Small intestine (tissue), 7 donors: ENCODE measurements around the gene TBX5. TPM values are rescaled to one million over a fixed set of nuclear protein-coding genes. Genes with fewer than 3 reads are reported as not detected.

ENCODE experiments used
- DNase-seq, 2 donors: peaks; one replicate each; pipeline versions ENCODE4 v3.0.0 to v3.0.0-alpha.2; 2013
- FAIRE-seq: peaks from 2 replicates; lab custom pipeline; 2012; peaks lifted over from hg19 to GRCh38; lab: Jason Lieb, UNC
- H3K27ac ChIP-seq, 3 donors: one replicate each; pipeline ENCODE4 v1.5.1; 2013; ENCODE audit warnings: low read length in 2 of 3, mild to moderate bottlenecking in 2 of 3, control low read depth in 1 of 3, inconsistent platforms in 1 of 3, low read depth in 1 of 3, moderate library complexity in 1 of 3
- H3K27me3 ChIP-seq, 3 donors: one replicate each; pipeline ENCODE4 v1.6.1; 2013; ENCODE audit warnings: low read length in 3 of 3, inconsistent platforms in 1 of 3; ENCODE audit not compliant: control insufficient read depth in 3 of 3, insufficient read depth in 3 of 3
- H3K36me3 ChIP-seq, 3 donors: one replicate each; pipeline ENCODE4 v1.6.1; 2013; ENCODE audit warnings: low read length in 3 of 3, inconsistent platforms in 1 of 3, low read depth in 1 of 3, mild to moderate bottlenecking in 1 of 3, moderate library complexity in 1 of 3; ENCODE audit not compliant: control insufficient read depth in 3 of 3, insufficient read depth in 2 of 3
- H3K4me1 ChIP-seq, 3 donors: one replicate each; pipeline ENCODE4 v1.6.1; 2013; ENCODE audit warnings: low read length in 2 of 3, inconsistent platforms in 1 of 3, low read depth in 1 of 3, mild to moderate bottlenecking in 1 of 3, moderate library complexity in 1 of 3; ENCODE audit not compliant: control insufficient read depth in 3 of 3, insufficient read depth in 2 of 3
- H3K4me3 ChIP-seq, 3 donors: one replicate each; pipeline ENCODE4 v1.5.1; 2013; ENCODE audit warnings: low read length in 3 of 3, control low read depth in 1 of 3, inconsistent platforms in 1 of 3, low read depth in 1 of 3, mild to moderate bottlenecking in 1 of 3, moderate library complexity in 1 of 3
- H3K9me3 ChIP-seq, 2 donors: one replicate each; pipeline ENCODE4 v1.6.1; 2013; ENCODE audit warnings: low read depth in 1 of 2, low read length in 1 of 2; ENCODE audit not compliant: control insufficient read depth in 2 of 2, insufficient read depth in 1 of 2
- WGBS, 3 donors: extraction: QIAGEN DNeasy Blood & Tissue Kit; methylation state at CpG; one replicate each; pipeline ENCODE4 v1.1.7; 2013; 5-methylcytosine and 5-hydroxymethylcytosine counted together
- polyA plus RNA-seq, 4 donors: library from polyadenylated mRNA; stranded (reverse) in 3 of 4; unstranded in 1 of 4; fragments of 200-250 nt in 3 of 4; fragments of 120-200 nt in 1 of 4; gene quantifications; one replicate each; pipeline versions ENCODE4 v1.2.1 to v1.2.3, GENCODE V29; 2013
- donor health status: healthy with polysubstance abuse.
- donor health status: control.
- donor health status: control.
- donor health status: Bipolar disorder and iron deficiency.
- donor health status: healthy.

The TBX5 gene
- polyA plus RNA-seq, 4 donors: not detected

DNA sequence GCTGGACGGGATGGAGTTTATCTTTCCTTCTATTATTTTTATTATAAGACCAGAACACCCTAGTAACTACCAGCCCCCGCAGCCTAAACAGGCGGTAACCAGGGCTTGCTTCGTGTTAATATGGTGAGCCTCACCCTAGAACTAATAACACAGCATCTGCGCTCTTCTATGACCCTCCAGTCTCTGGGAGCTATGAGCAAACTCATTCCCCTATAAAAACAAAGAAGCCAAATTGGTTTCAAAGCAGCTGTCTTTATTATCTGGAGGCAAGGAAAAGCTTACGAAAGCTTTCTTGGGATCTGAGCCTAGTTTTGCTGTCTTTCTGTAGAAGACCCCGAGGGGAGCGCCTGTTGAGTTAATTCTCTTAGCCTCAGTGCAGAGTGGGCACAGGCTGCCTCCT is 85.0 kb downstream of the TBX5 start:
- Histone ChIP-seq H3K4me3 (no peak overlapping the region), H3K36me3 (no peaks in the 10 kb centered on the region), H3K9me3 (no peaks in the 10 kb centered on the region), H3K27me3 (no peaks in the 10 kb centered on the region), H3K4me1 (no peaks in the 10 kb centered on the region), H3K27ac (no peak overlapping the region)
- WGBS, 3 donors: 86 to 88% (median 87%) methylated on average over 8 of the region's 8 CpGs
- DNase-seq: no peak
- FAIRE-seq: no peak

GRCh38 chr12:114320101-114320500 is 85.8 kb downstream of the TBX5 start:
- 62 to 69% (median 66%) methylated on average over 9 of the region's 9 CpGs for WGBS, 3 donors
- no peaks in the 10 kb centered on the region for H3K27me3 ChIP-seq
- FAIRE-seq: no peak
- no peaks in the 10 kb centered on the region for H3K4me1 ChIP-seq
- no peak for DNase-seq
- no peak overlapping the region for H3K27ac ChIP-seq
- no peaks in the 10 kb centered on the region for H3K36me3 ChIP-seq
- H3K9me3 ChIP-seq: no peaks in the 10 kb centered on the region
- no peak overlapping the region for H3K4me3 ChIP-seq

- WGBS, 3 donors: 40 to 43% (median 43%) methylated on average over 11 of the region's 11 CpGs
Measured at GRCh38 chr12:114319422-114319821, 86.5 kb downstream of the TBX5 start.

GRCh38 chr12:114318984-114319383 is 87.0 kb downstream of the TBX5 start:
- Histone ChIP-seq H3K36me3 (no peaks in the 10 kb centered on the region), H3K4me1 (no peaks in the 10 kb centered on the region), H3K27ac (no peak overlapping the region), H3K9me3 (no peaks in the 10 kb centered on the region), H3K4me3 (no peak overlapping the region), H3K27me3 (no peaks in the 10 kb centered on the region)
- FAIRE-seq (no peak), DNase-seq (no peak)
- 63 to 76% (median 64%) methylated on average over 2 of the region's 2 CpGs for WGBS, 3 donors

More at GRCh38 chr12:114319422-114319821, 86.5 kb downstream of the TBX5 start:
- Histone ChIP-seq H3K27ac (no peak overlapping the region), H3K4me3 (no peak overlapping the region), H3K27me3 (no peaks in the 10 kb centered on the region), H3K4me1 (no peaks in the 10 kb centered on the region), H3K36me3 (no peaks in the 10 kb centered on the region), H3K9me3 (no peaks in the 10 kb centered on the region)
- FAIRE-seq (no peak), DNase-seq (no peak)

DNA sequence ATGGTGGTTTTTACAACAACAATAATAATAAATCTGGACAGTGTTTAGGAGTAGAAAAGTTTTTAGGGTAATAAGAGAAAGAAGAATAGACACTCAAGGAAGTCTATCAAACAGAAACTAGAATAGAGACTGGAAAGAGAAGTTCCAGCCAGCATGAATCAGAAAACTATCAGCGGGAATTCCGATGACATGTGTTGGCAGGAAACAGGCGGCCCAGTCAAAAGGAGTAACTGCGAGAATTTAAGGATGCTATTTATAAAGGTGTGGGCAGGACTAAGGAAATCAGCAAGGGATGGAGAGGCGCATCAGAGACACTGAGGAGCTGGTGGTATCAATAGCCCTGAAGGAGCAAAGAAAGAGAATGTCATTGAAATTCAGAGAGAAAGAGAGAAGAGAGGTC is 89.9 kb downstream of the TBX5 start:
- no peaks in the 10 kb centered on the region for H3K4me1 ChIP-seq

GRCh38 chr12:114314974-114315720 is 90.8 kb downstream of the TBX5 start:
- H3K27me3 ChIP-seq: no peaks in the 10 kb centered on the region
- H3K27ac ChIP-seq: no peak overlapping the region
- WGBS, 3 donors: 90 to 92% (median 91%) methylated on average over 16 of the region's 16 CpGs
- no peaks in the 10 kb centered on the region for H3K9me3 ChIP-seq
- DNase-seq (no peak), FAIRE-seq (no peak)
- H3K4me1 ChIP-seq: no peaks in the 10 kb centered on the region
- no peaks in the 10 kb centered on the region for H3K36me3 ChIP-seq
- H3K4me3 ChIP-seq: no peak overlapping the region

More for the DNA sequence above, 89.9 kb downstream of the TBX5 start:
- H3K4me3 ChIP-seq: no peak overlapping the region
- H3K27ac ChIP-seq: no peak overlapping the region
- H3K27me3 ChIP-seq: no peaks in the 10 kb centered on the region
- H3K36me3 ChIP-seq: no peaks in the 10 kb centered on the region
- WGBS, 3 donors: 67 to 80% (median 79%) methylated on average over 5 of the region's 5 CpGs
- H3K9me3 ChIP-seq: no peaks in the 10 kb centered on the region
- DNase-seq: no peak
- no peak for FAIRE-seq

GRCh38 chr12:114314403-114314802 is 91.5 kb downstream of the TBX5 start:
- Histone ChIP-seq H3K27ac (no peak overlapping the region), H3K27me3 (no peaks in the 10 kb centered on the region), H3K9me3 (no peaks in the 10 kb centered on the region), H3K4me1 (no peaks in the 10 kb centered on the region), H3K36me3 (no peaks in the 10 kb centered on the region), H3K4me3 (no peak overlapping the region)
- WGBS, 3 donors: 72 to 78% (median 74%) methylated on average over 7 of the region's 7 CpGs
- FAIRE-seq (no peak), DNase-seq (no peak)

DNA sequence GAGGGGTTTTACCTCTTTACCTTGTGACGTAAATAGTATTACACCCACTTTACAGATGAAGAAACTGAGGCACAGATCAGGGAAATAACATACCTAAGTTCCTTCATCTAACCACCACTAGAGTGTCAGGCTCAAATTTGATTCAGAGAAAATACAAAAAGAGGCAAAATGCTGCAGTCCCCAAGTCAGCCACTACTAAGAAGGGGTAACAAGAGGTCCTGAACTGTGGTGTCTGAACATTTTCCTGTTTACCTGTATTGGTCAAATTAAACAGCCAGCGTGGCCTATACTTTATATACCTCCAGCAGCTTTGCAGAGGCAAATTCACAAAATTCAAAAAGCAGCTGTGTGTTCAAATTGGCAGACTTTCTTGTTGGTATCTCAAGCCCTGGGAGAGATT is 92.0 kb downstream of the TBX5 start:
- H3K4me3 ChIP-seq: no peak overlapping the region
- 56 to 84% (median 74%) methylated on average over 2 of the region's 2 CpGs for WGBS, 3 donors

GRCh38 chr12:114311974-114312373 is 94.0 kb downstream of the TBX5 start:
- FAIRE-seq: no peak
- 70 to 75% (median 74%) methylated on average over 4 of the region's 4 CpGs for WGBS, 3 donors
- no peak overlapping the region for H3K4me3 ChIP-seq

More for the DNA sequence above, 92.0 kb downstream of the TBX5 start:
- DNase-seq: no peak
- Histone ChIP-seq H3K36me3 (no peaks in the 10 kb centered on the region), H3K9me3 (no peaks in the 10 kb centered on the region), H3K27me3 (no peaks in the 10 kb centered on the region), H3K4me1 (no peaks in the 10 kb centered on the region), H3K27ac (no peak overlapping the region)
- no peak for FAIRE-seq

More at GRCh38 chr12:114311974-114312373, 94.0 kb downstream of the TBX5 start:
- no peak for DNase-seq
- Histone ChIP-seq H3K4me1 (no peaks in the 10 kb centered on the region), H3K36me3 (no peaks in the 10 kb centered on the region), H3K27ac (no peak overlapping the region), H3K27me3 (no peaks in the 10 kb centered on the region), H3K9me3 (no peaks in the 10 kb centered on the region)
